Measurements from ENCODE around the gene ACSL5. TPM values are rescaled to one million over a fixed set of nuclear protein-coding genes. Genes with fewer than 3 reads are reported as not detected.

Gene ACSL5
- total RNA-seq, 2 experiments from 2014 or later = 56.6 to 57.0 TPM

Other genes with a start within 250 kb of the ACSL5 start
- 10 to 100 TPM; 12.2 to 13.5 TPM for gene GPAM, start 190.4 kb upstream of the ACSL5 start, total RNA-seq
- not detected for gene TECTB, start 90.7 kb upstream of the ACSL5 start, total RNA-seq
- 10 to 100 TPM; 52.8 to 58.4 TPM for gene ZDHHC6, start 72.8 kb downstream of the ACSL5 start, total RNA-seq
- gene VTI1A, start 73.1 kb downstream of the ACSL5 start, total RNA-seq = 10 to 100 TPM; 35.5 to 37.8 TPM

All from activated CD8-positive, alpha-beta memory T cell treated with anti-CD3 and anti-CD28 coated beads for 36 hours (primary cell).